GM18520 (cell line): ENCODE results near the gene GAA.
"Not testable (repeated sequence)": the region's sequence is repeated elsewhere in the genome, so short reads cannot be mapped to it uniquely, and the experiment has no call there.

Experiments used
- ATAC-seq: cut with Tn5 transposase; IDR thresholded peaks from one replicate; pipeline ENCODE4 v1.9.1; 2021; ENCODE audit not compliant: unreplicated experiment

The GAA gene

DNA sequence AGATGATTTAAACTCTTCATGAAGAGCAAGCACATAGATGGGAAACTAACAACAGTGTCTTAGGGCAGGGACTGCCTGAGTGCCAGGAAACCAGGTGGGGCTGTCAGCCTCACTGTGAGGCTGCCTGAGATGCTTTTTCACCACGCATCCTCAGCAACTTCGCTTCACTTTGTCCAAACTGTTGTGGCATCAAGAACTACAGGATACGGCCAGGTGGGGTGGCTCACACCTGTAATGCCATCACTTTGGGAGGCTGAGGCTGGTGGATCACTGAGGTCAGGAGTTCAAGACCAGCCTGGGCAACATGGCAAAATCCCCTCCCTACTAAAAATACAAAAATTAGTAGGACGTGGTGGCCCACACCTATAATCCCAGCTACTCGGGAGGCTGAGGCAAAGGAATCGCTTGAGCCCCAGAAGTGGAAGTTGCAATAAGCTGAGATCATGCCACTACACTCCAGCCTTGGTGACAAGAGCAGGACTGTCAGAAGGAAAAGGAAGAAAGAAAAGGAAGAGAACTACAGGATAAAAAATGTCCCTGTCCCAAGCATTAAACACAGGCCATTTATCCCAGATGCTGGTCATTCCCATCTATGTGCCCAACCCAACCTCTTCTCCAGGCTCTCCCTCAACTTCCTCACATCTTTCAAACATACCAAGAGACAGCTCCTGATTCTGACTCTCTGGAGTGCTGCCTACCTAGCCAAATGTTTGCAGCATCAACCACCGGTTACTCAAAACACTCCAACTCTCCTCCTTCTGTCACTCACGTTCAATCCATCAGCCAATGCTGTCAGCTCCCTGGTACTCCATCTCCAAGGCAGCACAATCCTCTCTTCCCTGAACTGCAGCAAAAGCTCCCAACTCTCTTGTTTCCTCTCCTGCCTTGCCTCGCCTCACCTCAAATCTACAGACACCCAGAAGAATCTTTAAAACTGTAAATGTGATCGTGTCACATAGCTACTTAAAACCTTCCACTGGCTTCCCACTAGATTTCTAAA, 44.0 kb downstream of the GAA start:
- ATAC-seq, result no peak

DNA sequence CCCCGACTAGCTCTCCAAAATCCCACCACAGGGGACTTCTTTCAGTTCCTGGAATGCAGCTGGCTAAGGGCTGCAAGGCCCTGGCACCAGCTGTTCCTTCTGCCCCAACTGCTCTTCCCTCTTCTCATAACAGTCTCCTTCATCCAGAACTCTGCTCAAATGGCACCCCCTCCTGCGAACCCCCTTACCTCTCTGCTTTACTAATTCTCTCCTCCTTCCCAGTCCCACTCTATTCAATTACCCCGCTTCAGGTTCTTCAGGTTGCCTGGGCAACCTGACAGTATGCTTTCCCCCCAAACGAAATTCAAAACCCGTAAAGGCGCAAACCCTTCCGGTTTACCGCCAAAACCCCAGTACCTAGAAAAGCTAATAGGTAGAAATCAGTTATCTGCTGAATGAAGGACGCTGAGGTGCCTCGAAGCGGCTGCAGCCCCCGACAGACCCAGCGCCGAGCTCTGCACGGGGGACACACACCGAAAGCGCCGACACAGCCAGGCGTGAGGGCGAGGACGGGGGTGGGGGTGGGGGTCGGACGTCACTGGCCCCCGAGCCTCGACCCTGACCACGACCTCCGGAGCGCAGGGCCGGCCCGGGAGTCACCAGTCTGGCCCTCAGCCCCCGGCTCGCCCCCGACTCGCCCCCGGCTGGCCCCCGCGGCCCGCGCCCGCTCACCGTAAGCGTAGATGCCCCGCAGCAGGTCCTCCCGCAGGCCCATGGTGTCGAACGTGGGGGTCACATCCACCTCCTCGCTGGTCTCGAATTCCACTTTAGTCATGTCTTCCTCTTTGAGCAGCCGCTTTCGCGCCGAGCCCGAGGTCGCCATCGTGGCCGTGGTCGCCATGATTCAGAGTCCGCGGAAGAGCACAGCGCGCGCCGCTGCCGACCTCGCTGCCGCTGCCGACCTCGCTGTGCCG, 45.0 kb downstream of the GAA start:
- peak; percentile 8 for ATAC-seq

DNA sequence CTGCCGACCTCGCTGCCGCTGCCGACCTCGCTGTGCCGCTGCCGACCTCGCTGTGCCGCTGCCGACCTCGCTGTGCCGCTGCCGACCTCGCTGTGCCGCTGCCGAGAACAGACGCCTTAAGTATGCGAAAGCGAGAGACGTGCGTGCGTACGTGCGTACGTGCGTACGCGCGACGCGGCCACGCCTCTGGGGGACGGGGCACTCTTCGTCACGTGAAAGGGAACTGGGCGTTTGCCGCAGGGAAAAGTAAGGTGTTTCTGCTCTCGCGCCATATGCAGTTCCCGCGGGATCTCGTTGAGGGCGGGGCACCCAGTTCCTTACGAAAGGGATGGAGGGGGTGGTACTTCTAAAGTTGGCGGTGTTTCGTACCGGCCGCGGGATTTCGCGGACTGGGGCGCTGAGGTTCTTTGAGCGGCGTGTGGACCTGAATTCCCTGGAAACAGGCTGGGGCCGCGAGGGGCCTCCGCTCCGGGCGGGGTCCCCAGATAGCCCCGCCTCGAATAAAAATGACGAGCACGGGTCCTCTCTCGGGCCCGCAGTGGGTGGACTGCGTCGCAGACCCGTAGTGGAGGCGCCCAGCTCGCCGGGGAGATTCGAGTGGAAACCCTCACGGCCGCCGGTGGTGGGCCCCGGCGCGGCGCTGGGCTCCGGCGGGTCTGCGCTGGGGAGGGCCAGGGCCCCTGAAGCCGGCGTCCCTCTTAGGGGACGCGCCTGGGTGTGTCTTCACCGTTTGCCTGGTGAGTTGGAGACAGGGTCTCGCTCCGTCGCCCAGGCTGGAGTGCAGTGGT, 45.8 kb downstream of the GAA start, which contains the start of gene EIF4A3:
Gene EIF4A3, minus strand, starts transcription at position 94 of the 788 bp plus-strand sequence. CDS start 167 bp downstream, outside the sequence.
- peak; percentile 81 for ATAC-seq

DNA sequence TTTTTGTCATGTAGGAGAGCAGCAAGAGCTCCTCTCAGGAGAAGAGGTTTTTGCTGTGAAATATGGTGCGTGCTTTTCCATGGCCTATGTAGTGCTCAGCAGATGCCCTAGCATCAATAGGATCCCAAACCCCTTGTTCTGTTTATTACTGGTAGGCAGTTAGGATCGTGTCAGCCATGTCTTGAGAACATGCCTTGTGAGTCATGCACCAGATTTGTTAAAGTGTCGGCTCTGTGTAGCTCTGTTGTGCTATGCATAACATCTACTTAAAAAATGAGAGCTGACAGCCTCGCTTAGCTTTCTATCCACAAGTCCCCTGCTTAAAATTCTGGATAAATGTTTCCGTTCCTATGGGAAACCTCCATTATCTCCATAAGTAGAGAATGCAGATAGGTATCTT, 50.0 kb downstream of the GAA start:
- no peak for ATAC-seq

DNA sequence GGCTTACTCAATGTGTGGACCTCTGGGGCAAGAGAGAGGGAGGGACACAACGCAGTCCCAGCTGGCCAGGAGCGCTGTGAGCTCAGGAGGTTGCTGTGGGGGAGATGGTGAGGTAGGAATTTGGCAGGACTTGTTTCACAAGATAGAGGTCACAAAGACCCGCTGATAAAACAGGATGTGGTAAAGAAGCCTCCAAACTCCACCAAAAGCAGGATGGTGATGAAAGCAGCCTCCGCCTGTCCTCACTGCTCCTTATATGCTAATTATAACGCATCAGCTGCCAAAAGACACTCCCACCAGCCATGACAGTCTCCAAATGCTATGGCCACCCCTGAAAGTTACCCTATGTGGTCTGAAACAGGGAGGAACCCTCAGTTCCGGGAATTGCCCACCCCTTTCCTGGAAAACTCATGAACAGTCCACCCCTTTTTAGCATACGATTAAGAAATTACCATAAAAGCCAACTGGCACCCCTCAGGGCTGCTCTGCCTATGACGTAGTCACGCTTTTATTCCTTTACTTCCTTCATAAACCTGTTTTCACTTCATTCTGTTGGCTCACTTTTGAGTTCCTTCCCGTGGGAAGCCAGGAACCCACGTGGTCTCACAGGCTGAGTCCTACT, 50.8 kb downstream of the GAA start:
- ATAC-seq, result no peak

DNA sequence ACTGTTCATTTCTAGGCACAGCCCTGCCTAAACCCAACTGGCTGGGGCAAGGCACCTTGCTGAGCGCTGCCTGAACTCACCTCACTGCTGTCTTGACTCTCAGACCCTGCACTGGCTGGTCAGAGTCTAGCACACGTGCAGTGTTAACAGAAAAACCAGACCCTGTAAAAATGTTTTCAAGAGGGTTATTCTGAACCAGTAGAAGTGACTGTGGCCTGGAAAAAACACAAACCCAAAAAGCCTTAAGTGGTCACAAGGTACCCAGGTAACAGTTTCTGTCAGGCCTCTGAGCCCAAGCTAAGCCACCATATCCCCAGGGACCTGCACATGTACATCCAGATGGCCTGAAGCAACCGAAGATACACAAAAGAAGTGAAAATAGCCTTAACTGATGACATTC, 51.6 kb downstream of the GAA start:
- peak; percentile 61 for ATAC-seq

DNA sequence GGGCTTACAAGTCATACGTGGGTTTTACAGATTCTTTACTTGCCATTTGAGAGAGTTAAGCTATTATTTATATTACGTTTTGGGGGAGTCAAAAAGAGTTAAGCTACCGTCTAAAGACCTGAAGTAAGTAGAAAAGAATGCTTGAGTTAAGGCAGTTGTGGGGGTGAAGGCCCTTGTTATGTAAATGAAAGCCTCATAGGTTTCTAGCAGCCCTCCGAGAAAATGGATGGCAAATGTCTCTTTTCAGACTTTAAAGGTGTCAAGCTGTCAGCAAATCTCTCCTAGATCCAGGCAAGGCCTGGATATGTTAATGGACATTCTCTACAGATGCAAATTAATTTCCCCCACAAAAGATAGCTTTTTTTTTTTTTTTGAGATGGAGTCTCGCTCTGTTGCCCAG, 52.8 kb downstream of the GAA start:
- ATAC-seq, result no peak

DNA sequence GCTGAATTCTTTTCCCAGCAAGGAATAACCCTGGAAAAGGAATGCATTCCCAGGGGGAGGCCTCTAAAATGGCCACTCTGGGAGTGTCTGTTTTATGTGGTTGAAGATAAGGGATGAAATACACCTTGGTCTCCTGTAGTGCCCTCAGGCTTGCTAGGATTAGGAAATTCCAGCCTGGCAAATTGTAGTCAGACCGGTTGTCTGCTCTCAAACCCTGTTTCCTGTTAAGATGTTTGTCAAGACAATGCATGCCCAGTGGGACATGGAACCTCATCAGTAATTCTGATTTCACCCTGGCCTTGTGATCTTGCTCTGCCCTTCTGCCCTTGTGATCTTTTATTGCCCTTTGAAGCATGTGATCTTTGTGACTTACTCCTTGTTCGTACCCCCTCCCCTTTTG, 54.2 kb downstream of the GAA start:
- not testable (repeated sequence) for ATAC-seq

DNA sequence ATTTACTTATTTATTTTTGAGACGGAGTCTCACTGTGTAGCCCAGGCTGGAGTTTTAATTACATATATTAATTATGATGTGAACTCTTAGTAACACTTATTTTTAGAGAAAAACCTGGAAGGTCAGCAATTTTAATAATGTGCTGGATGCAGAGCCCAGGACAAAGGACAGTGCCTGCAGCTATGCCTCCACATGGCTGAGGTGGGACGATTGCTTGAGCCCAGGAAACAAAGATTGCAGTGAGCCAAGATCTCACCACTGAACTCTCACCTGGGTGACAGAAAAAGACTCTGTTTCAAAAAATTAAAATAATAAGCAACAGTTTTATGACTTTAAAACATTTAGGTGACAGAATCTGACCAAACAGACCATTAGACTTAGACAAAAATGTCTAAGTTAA, 57.5 kb downstream of the GAA start:
- no peak for ATAC-seq

DNA sequence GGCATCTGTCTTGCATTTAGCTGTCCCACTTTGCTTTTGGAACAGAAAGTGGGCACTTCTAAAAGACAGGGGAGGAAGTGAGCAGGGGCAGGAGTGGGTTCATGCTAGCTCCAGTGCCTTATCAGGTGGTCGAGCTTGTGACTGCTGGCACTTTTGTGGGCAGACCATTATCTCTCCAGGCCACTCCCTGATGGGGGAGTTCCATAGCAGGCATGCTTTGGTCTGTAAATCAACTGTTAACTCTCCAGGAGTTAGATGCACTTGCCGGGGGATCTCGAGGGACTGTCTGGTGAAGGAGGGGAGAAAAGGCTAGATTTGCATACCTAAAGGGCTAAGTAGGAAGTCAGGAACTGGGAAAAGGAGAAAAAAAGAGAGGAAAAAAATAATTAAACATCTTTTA, 59.2 kb downstream of the GAA start:
- ATAC-seq, result no peak

DNA sequence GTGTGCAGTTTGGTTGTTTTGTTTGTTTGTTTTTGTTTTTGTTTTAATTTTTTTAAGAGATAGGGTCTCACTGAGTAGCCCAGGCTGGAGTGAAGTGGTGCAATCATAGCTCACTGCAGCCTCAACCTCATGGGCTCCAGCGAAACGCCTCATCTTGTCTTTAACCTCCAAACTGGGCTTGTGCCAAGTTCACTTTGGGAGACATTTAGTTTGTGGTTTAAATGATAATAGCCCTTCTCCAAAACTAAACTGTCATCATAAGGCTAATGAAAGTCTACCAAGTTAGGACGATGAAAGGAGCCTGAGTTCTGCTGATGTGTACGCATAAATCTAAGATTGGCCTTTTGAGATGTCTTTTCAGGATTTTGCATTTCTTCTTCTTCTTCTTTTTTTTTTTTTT, 62.0 kb downstream of the GAA start:
- no peak for ATAC-seq

DNA sequence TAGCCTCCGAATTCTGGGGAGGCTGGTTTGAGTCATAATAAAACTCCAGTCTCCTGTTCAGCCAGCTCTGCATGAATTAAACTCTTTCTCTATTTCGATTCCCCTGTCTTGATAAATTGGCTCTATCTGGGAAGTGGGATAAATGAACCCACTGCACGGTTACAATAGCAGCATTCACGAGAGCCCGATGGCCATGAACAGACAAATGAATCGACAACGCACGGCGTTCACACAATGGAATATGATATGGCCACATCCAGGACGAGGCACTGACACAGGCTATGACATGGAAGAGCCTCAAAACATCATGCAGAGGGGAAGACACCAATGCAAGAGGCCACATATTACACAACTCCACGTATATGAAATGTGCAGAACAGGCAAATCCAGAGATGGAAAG, 62.8 kb downstream of the GAA start:
- no peak for ATAC-seq

DNA sequence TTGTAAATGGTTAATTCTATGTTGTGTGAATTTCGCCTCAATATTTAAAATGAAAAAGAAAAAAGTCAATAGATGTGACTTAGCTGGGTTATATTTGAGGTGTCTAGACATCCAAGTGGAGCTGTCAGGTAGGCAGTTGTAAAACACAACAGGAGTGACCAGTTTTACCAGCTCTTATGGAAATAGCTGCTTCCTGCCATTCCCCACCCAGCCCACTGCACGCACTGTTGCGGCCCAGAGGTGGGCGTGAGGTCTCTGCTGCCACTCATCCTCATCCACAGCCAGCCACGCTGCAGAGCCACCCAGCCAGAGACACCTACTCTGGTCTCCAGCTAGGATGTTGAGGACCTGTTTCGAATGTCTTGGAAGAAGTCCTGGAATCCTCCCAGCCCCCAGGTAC, 65.1 kb downstream of the GAA start:
- ATAC-seq, result no peak

DNA sequence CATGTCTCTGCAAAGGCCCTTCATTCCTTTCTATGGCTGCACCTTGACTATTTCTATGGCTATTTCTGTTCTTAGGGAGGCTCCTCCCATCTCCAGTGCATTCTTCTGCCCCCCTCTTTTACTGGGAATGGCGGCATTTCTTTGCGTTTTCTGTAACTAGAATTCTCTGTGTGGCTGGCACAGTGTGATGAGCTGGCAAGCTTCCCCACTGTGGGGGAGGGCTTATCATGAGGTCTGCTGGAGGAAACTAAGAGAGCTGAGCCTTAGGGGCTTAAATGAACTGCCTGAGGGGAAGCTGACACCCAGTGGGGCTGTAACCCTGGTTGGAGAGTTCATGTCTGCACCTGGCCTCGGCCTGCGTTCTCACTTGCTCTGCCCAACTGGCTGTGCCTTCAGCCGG, 67.0 kb downstream of the GAA start:
- no peak for ATAC-seq

DNA sequence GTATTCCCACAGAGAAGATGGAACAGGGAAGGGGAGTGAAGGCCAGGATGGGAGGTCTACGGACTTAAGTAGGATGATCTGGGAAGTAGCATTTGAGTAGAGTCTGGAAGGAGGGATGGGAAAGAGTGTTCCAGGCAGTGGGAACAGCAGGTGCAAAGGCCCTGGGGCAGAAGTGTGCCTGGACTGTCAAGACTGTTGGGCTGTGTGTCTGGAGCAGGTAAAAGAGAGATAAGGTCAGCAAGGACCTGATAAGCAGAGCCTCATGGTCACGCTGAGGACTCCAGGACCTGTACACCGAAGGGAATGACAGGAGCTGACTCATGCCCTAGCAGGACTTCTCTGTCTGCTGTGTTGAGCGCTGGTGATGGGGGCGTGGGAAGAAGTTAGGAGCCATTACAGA, 67.7 kb downstream of the GAA start:
- no peak for ATAC-seq
